ENCODE measurements around the gene OAF.

Gene OAF

DNA sequence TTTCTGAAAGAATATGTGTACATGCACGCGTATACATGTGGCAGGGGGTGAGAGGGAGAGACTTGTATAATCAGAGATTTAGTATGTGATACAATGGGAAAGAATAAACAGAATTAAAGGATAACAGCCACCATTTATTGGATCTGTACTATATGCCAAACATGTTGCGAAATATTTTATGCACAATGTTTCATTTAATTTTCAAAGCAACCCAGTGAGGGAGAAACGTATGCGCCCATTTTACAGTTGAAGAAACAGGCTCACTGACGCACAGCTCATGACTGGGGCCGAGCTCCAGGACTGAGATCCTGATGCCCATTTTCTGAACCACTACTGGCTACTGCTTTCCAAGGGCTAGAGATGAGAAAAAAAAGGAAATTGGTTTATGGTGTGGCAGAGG is 3.3 kb upstream of the OAF start:
- DNase-seq (ENCODE audit: low spot score), result no peak

DNA sequence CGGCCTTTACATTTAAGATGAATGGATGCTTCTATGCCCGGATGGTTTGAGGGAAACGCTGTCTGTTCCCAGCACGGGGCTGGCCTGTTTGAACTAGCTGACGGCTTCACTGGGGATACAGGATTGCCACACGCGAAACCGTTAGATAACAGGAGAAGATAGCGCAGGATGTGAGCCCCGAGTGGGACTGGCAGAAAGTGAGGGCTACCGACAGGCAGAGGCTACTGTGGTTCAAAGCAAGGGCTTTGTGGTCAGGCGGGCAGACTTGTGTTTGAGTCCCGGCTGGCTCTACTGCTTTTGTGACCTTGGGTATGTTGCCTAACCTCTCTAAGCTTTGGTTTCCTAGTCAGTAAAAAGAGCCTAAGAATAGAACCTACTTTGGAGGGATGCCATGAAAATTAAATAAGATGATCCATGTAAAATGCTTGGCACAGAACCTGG is 2.8 kb upstream of the OAF start:
- TF ChIP-seq, protein P1, sequence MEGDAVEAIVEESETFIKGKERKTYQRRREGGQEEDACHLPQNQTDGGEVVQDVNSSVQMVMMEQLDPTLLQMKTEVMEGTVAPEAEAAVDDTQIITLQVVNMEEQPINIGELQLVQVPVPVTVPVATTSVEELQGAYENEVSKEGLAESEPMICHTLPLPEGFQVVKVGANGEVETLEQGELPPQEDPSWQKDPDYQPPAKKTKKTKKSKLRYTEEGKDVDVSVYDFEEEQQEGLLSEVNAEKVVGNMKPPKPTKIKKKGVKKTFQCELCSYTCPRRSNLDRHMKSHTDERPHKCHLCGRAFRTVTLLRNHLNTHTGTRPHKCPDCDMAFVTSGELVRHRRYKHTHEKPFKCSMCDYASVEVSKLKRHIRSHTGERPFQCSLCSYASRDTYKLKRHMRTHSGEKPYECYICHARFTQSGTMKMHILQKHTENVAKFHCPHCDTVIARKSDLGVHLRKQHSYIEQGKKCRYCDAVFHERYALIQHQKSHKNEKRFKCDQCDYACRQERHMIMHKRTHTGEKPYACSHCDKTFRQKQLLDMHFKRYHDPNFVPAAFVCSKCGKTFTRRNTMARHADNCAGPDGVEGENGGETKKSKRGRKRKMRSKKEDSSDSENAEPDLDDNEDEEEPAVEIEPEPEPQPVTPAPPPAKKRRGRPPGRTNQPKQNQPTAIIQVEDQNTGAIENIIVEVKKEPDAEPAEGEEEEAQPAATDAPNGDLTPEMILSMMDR (IDR thresholded peaks at IDR 0.05; ENCODE audit: extremely low read depth, missing control alignments), result no peak
- no peak for DNase-seq (ENCODE audit: low spot score)

More for the DNA sequence above, 3.3 kb upstream of the OAF start:
- TF ChIP-seq, protein P1 (IDR thresholded peaks at IDR 0.05; ENCODE audit: extremely low read depth, missing control alignments), result no peak

DNA sequence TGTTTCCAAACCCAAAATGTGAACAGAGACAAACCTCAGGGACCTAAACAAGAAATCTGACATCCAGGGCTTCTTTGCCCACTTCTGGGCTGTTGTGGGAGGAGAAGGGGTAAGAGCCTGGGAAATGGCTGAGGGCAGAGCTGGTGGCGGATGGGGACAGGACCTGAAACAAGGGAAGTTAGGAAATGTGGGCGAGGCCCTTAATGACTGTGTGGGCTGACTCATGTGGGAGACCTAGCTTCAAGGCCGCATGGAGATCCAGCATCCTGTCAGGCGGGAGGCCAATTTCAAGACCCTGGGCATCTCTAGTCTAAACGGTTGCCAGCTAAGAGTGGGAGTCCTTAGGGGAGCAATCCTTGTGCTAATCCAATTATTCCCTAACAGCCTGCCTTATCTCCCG is 2.1 kb upstream of the OAF start:
- DNase-seq (ENCODE audit: low spot score), result no peak
- TF ChIP-seq, protein P1 (IDR thresholded peaks at IDR 0.05; ENCODE audit: extremely low read depth, missing control alignments), result no peak

DNA sequence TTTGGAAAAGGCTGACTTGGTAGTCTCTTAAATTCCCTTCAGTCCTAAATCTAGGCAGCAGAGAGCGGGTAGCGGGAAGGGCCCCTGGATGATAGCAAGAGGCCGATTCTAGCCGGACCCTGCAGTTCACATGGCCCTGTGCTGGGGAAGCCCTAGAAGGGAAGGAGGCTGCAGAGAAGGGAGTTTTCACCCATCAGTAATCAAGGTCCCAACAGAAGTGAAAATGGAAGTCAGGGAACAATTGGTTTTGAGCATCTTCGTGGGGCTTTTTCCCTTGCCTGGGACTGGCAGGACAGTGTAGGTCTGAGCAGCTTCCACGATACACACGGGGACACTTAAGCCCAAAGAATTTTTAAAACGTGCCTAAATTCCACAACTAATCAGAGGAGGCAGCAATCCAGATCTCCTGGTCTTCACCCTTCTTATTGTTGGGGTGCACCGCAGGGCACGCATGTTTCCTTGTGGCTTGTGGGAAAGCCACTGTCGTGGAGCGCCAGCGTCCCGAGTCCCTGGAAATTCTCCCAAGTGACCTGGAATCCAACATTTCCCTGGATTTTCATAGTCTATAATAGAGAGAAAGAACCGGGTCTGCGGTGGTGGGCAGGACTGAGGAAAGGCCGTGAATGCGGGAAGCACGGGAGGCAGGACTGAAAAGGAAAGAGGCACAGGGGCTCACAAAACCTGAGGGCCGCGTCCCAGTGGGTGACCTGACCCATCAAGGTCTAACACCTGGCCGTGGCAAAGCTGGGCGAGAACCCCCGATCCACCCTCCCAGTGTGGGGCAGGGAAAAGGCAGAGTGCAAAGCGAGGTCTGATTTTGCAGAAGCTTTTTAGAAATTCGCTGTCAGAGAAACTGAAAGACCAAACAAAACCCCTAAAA is 846 bp upstream of the OAF start:
- no peak for DNase-seq (ENCODE audit: low spot score)
- TF ChIP-seq, protein P1 (IDR thresholded peaks at IDR 0.05; ENCODE audit: extremely low read depth, missing control alignments), result no peak

DNA sequence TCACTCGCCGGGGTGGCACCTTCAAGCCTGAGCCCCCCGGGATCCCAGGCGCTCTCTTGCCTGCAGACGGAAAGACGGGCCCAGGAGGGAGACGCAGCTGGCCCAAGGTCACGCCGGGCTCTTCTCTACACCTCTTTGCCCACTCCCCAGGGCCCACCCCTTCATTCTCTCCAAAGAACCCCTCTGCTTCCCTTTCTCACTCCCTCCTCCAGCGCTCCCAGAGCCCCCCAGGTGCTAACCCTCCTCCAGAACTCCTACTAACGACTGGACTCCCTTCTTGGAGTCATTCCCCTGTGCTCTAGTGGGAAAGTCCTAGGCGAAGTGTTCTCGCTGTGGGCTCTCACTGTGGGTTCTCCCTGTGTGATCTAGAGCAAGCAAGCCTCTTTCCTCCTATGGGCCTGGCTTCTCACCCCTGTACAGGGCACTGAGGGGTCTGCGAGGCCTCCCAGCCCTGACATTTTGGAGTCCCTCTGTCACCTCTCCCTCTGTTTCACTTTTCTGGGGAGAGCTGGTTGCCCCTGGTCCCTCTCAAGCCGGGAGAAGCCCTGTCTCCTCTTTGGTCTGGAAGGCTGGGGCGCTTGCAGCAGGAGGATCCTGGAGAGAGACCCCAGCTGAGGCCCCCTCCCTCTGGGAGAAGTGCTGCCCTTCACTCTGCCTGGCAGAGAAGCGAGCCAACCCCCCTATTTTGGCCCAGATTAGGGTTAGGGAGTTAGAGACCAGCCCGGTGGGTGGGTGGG is 858 bp downstream of the OAF start:
- TF ChIP-seq, protein P1 (IDR thresholded peaks at IDR 0.05; ENCODE audit: extremely low read depth, missing control alignments), result no peak
- no peak for DNase-seq (ENCODE audit: low spot score)

DNA sequence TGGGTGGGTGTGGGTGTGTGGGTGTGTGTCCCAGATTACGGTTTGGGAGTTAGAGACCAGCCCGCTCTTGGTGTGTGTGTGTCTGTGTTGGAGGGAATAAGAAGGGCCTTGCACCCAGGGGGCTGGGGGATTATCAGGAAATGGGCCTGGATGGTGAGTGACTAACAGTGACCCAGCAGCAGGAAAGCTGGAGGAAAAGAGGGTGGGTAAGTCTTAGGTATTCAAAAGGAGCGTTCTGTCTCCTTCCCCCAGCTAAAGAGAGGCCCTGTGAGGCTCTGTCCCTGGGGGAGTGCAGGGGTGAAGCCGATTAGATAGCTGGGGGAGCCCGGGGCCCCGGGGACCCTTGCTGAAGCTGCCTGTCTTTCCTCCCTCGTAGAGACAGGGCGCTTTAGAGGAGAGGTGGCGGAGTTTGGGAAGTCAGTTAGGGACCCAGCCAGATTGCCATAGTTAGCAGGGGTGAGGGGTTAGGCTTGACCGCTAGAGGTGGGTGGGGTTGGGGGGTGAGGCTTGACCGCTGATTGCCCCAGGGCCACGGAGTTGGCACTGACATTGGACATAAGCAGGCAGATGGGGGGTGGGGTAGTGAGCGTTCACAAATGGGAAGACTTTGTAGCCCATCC is 1.5 kb downstream of the OAF start:
- DNase-seq (ENCODE audit: low spot score), result no peak
- TF ChIP-seq, protein P1 (IDR thresholded peaks at IDR 0.05; ENCODE audit: extremely low read depth, missing control alignments), result no peak

DNA sequence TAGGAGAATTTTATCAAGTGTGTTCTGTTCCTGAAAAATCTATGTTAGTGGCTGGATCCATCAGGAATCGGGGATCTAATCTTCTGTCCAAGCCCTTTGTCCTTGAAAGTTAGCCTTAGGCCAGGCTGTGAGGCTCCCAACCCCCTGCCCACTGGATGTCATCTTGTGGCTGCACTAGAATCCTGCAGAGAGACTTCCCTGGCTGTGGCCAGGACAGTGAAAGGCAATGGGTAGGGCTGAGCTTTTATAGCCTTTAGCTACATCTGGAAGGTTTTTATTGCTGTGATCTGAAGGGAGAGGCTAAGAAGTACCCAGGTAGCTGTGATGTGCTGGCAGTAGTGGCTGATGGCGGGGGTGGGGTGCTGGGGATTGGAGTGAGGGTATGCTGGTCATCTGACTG is 2.1 kb downstream of the OAF start:
- no peak for DNase-seq (ENCODE audit: low spot score)

More for the DNA sequence above, 2.1 kb downstream of the OAF start:
- TF ChIP-seq, protein P1 (IDR thresholded peaks at IDR 0.05; ENCODE audit: extremely low read depth, missing control alignments), result no peak

Measured in GM20000 (cell line).